HL-60 (cell line): ENCODE results near the gene CORO1A.

Experiments
- CTCF ChIP-seq: IDR thresholded peaks from one replicate; pipeline ENCODE4 v1.5.1; 2011; ENCODE audit warnings: low read length, control low read depth, inconsistent platforms; ENCODE audit not compliant: insufficient read depth
- GABPA ChIP-seq: IDR thresholded peaks from 2 replicates; pipeline ENCODE4 v1.6.1; 2012; ENCODE audit warnings: low read depth
- POLR2AphosphoS5 ChIP-seq: IDR thresholded peaks from 2 replicates; pipeline ENCODE4 v1.6.1; 2012; ENCODE audit warnings: low read depth
- SPI1 ChIP-seq: IDR thresholded peaks from 2 replicates; pipeline ENCODE4 v1.6.1; 2012; ENCODE audit warnings: low read depth, mild to moderate bottlenecking, borderline replicate concordance
- TF ChIP-seq, protein P1 (sequence below): IDR thresholded peaks from 2 replicates; pipeline ENCODE4 v1.6.1; 2012; ENCODE audit warnings: low read depth; ENCODE audit not compliant: insufficient replicate concordance

GRCh38 chr16:30149250-30149930 is 34.0 kb upstream of the CORO1A start:
- no peak for TF ChIP-seq CTCF
- TF ChIP-seq POLR2AphosphoS5 = no peak
- TF ChIP-seq SPI1 = peak; percentile 8; the same call in 1 of the 2 replicates
- TF ChIP-seq, protein P1, sequence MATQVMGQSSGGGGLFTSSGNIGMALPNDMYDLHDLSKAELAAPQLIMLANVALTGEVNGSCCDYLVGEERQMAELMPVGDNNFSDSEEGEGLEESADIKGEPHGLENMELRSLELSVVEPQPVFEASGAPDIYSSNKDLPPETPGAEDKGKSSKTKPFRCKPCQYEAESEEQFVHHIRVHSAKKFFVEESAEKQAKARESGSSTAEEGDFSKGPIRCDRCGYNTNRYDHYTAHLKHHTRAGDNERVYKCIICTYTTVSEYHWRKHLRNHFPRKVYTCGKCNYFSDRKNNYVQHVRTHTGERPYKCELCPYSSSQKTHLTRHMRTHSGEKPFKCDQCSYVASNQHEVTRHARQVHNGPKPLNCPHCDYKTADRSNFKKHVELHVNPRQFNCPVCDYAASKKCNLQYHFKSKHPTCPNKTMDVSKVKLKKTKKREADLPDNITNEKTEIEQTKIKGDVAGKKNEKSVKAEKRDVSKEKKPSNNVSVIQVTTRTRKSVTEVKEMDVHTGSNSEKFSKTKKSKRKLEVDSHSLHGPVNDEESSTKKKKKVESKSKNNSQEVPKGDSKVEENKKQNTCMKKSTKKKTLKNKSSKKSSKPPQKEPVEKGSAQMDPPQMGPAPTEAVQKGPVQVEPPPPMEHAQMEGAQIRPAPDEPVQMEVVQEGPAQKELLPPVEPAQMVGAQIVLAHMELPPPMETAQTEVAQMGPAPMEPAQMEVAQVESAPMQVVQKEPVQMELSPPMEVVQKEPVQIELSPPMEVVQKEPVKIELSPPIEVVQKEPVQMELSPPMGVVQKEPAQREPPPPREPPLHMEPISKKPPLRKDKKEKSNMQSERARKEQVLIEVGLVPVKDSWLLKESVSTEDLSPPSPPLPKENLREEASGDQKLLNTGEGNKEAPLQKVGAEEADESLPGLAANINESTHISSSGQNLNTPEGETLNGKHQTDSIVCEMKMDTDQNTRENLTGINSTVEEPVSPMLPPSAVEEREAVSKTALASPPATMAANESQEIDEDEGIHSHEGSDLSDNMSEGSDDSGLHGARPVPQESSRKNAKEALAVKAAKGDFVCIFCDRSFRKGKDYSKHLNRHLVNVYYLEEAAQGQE = peak; percentile 70
- no peak for TF ChIP-seq GABPA
